OCI-LY1 (cell line): Measurements from ENCODE around the gene ANKRD33.

ENCODE experiments used
- CTCF ChIP-seq: fragments of 200-600 bp; sonication (generic), shearing (Covaris generic); IDR thresholded peaks from 2 replicates; pipeline ENCODE4 v1.5.1; 2017; ENCODE audit warnings: mild to moderate bottlenecking, antibody characterized with exemption, low read length, moderate library complexity, mixed read lengths
- EZH2 ChIP-seq: fragments of 200-600 bp; sonication (generic), shearing (Covaris generic); IDR thresholded peaks from 2 replicates; pipeline ENCODE4 v1.8.0; 2017; ENCODE audit warnings: borderline replicate concordance, mixed run types, mild to moderate bottlenecking, antibody characterized with exemption, low read length, moderate library complexity, mixed read lengths

GRCh38 chr12:51905471-51906429 lies 17.8 kb downstream of the ANKRD33 start:
- TF ChIP-seq CTCF (no peak), EZH2 (no peak)
